Right cardiac atrium (tissue), 5 donors: ENCODE measurements around the gene ITGAE. TPM values are rescaled to one million over a fixed set of nuclear protein-coding genes. Genes with fewer than 3 reads are reported as not detected.

Experiments
- ATAC-seq, 2 donors: fragments of 200-7000 bp; cut with Tn5 transposase; one replicate each; pipeline versions ENCODE4 v1.8.0 to v1.9.1; 2020; ENCODE audit warnings: moderate library complexity in 2 of 2, mild to moderate bottlenecking in 1 of 2
- DNase-seq, 3 donors: peaks; one replicate each; pipeline ENCODE4 v3.0.0-alpha.2; 2020
- H3K27ac ChIP-seq: one replicate; pipeline ENCODE4 v1.5.1; 2013; ENCODE audit warnings: mild to moderate bottlenecking, low read length, control low read depth, moderate library complexity
- H3K27me3 ChIP-seq: one replicate; pipeline ENCODE4 v1.6.1; 2013; ENCODE audit not compliant: control insufficient read depth, insufficient read depth
- H3K4me1 ChIP-seq: one replicate; pipeline ENCODE4 v1.6.1; 2013; ENCODE audit warnings: low read length; ENCODE audit not compliant: control insufficient read depth, insufficient read depth
- H3K4me3 ChIP-seq: one replicate; pipeline ENCODE4 v1.5.1; 2013; ENCODE audit warnings: low read length, control low read depth
- H3K9me3 ChIP-seq: one replicate; pipeline ENCODE4 v1.6.1; 2013; ENCODE audit warnings: low read length; ENCODE audit not compliant: control insufficient read depth
- WGBS: extraction: QIAGEN DNeasy Blood & Tissue Kit; methylation state at CpG from one replicate; pipeline ENCODE4 v1.1.7; 2013; 5-methylcytosine and 5-hydroxymethylcytosine counted together
- intact Hi-C, 4 donors: fragments of 100-400 bp; cut with DNase I; formaldehyde crosslinking; loops; one replicate each; pipeline versions ENCODE4 v1.11.0 to v1.14.0; 2022 to 2023
- polyA plus RNA-seq: library from polyadenylated mRNA; stranded (reverse); fragments of 200-250 nt; gene quantifications from one replicate; pipeline ENCODE4 v1.2.3, GENCODE V29; 2013
- total RNA-seq, 4 donors: library from RNA; stranded (reverse); fragmentation: NEBNext Ultra II Directional; extraction: Animal tissue kit (Norgen Biotek cat#: 25700); gene quantifications; one replicate each; pipeline ENCODE4 v1.2.1, GENCODE V29; 2021
- donor health status: healthy with polysubstance abuse.
- donor health status: DM: no; HTN: yes; CAD: no.
- donor health status: DM: no; HTN: no; CAD: no.
- donor health status: DM: no; HTN: yes; CAD: no; lungs with severe emphysema.
- donor health status: DM: yes; HTN: yes; CAD: no.

ITGAE gene
- total and polyA plus RNA-seq, 5 donors = 21.9 to 39.4 (median 23.8) TPM

GRCh38 chr17:3691617-3692067 is 109.3 kb downstream of the ITGAE start:
- 62% methylated on average over 16 of the region's 16 CpGs for WGBS
- no peak for DNase-seq
- ATAC-seq = no peak
- no peak overlapping the region for H3K27ac ChIP-seq
- H3K27me3 ChIP-seq = no peaks in the 10 kb centered on the region
- H3K4me1 ChIP-seq = no peaks in the 10 kb centered on the region
- no peak overlapping the region for H3K4me3 ChIP-seq
- no peaks in the 10 kb centered on the region for H3K9me3 ChIP-seq
- intact Hi-C loops = no loop called here

GRCh38 chr17:3690094-3690715 is 110.8 kb downstream of the ITGAE start:
- Histone ChIP-seq H3K27ac (no peak overlapping the region), H3K4me3 (no peak overlapping the region), H3K27me3 (no peaks in the 10 kb centered on the region), H3K4me1 (no peaks in the 10 kb centered on the region), H3K9me3 (no peaks in the 10 kb centered on the region)
- DNase-seq = no peak
- whole genome bisulfite sequencing = 70% methylated on average over 22 of the region's 22 CpGs
- ATAC-seq = no peak
- intact Hi-C loops = no loop called here

GRCh38 chr17:3689262-3690093 is 111.5 kb downstream of the ITGAE start:
- Histone ChIP-seq H3K27me3 (no peaks in the 10 kb centered on the region), H3K9me3 (no peaks in the 10 kb centered on the region), H3K27ac (no peak overlapping the region), H3K4me3 (no peak overlapping the region), H3K4me1 (no peaks in the 10 kb centered on the region)
- WGBS = 86% methylated on average over 41 of the region's 44 CpGs
- intact Hi-C loops = no loop called here
- no peak for DNase-seq
- ATAC-seq = no peak

GRCh38 chr17:3688852-3689261 is 112.1 kb downstream of the ITGAE start:
- ATAC-seq = peak; percentile 26 to 42
- intact Hi-C loops = no loop called here
- Histone ChIP-seq H3K4me1 (no peaks in the 10 kb centered on the region), H3K27me3 (no peaks in the 10 kb centered on the region), H3K4me3 (no peak overlapping the region), H3K9me3 (no peaks in the 10 kb centered on the region), H3K27ac (no peak overlapping the region)
- no peak for DNase-seq
- WGBS = 73% methylated on average over 14 of the region's 14 CpGs

GRCh38 chr17:3688027-3688553 is 112.9 kb downstream of the ITGAE start:
- Histone ChIP-seq H3K4me1 (no peaks in the 10 kb centered on the region), H3K9me3 (no peaks in the 10 kb centered on the region), H3K4me3 (no peak overlapping the region), H3K27ac (no peak overlapping the region), H3K27me3 (no peaks in the 10 kb centered on the region)
- intact Hi-C loops = no loop called here
- peak in 1 of 2 donors; percentile 33 for ATAC-seq
- 33% methylated on average over 19 of the region's 19 CpGs for WGBS
- DNase-seq = no peak

GRCh38 chr17:3685174-3685573 is 115.8 kb downstream of the ITGAE start:
- Histone ChIP-seq H3K27me3 (no peaks in the 10 kb centered on the region), H3K4me1 (no peaks in the 10 kb centered on the region), H3K9me3 (no peaks in the 10 kb centered on the region), H3K27ac (no peak overlapping the region), H3K4me3 (no peak overlapping the region)
- ATAC-seq (no peak), DNase-seq (peak in 1 of 3 donors; percentile 23)
- 41% methylated on average over 13 of the region's 13 CpGs for WGBS
- intact Hi-C loops = no loop called here

GRCh38 chr17:3683054-3683511 is 117.9 kb downstream of the ITGAE start:
- 29% methylated on average over 10 of the region's 10 CpGs for WGBS
- Histone ChIP-seq H3K4me1 (no peaks in the 10 kb centered on the region), H3K27me3 (no peaks in the 10 kb centered on the region), H3K9me3 (no peaks in the 10 kb centered on the region), H3K27ac (no peak overlapping the region), H3K4me3 (no peak overlapping the region)
- intact Hi-C loops = no loop called here
- ATAC-seq = peak; percentile 71 to 73
- peak in 1 of 3 donors; percentile 56 for DNase-seq

- Histone ChIP-seq H3K4me3 (no peak overlapping the region), H3K9me3 (no peaks in the 10 kb centered on the region), H3K4me1 (no peaks in the 10 kb centered on the region), H3K27me3 (no peaks in the 10 kb centered on the region), H3K27ac (no peak overlapping the region)
- intact Hi-C loops = no loop called here
- 86% methylated on average over 12 of the region's 12 CpGs for WGBS
- DNase-seq = no peak
- ATAC-seq = peak in 1 of 2 donors; percentile 21
Observed at GRCh38 chr17:3682033-3682432, 119.0 kb downstream of the ITGAE start.

GRCh38 chr17:3681565-3681964 is 119.4 kb downstream of the ITGAE start:
- H3K27me3 ChIP-seq = no peaks in the 10 kb centered on the region
- H3K4me1 ChIP-seq = no peaks in the 10 kb centered on the region
- intact Hi-C loops = no loop called here
- DNase-seq = no peak
- ATAC-seq = no peak
- no peak overlapping the region for H3K27ac ChIP-seq
- no peaks in the 10 kb centered on the region for H3K9me3 ChIP-seq
- 76% methylated on average over 20 of the region's 20 CpGs for WGBS
- no peak overlapping the region for H3K4me3 ChIP-seq

- no peak for ATAC-seq
- Histone ChIP-seq H3K27me3 (no peaks in the 10 kb centered on the region), H3K9me3 (no peaks in the 10 kb centered on the region), H3K4me1 (no peaks in the 10 kb centered on the region), H3K27ac (no peak overlapping the region), H3K4me3 (no peak overlapping the region)
- intact Hi-C loops = no loop called here
- DNase-seq = no peak
- WGBS = 89% methylated on average over 12 of the region's 12 CpGs
Observed at GRCh38 chr17:3681057-3681456, 119.9 kb downstream of the ITGAE start.

GRCh38 chr17:3679531-3680126 is 121.4 kb downstream of the ITGAE start:
- DNase-seq = no peak
- ATAC-seq = no peak
- intact Hi-C loops = no loop called here
- 51% methylated on average over 20 of the region's 20 CpGs for WGBS
- no peak overlapping the region for H3K27ac ChIP-seq
- H3K4me1 ChIP-seq = no peaks in the 10 kb centered on the region
- H3K4me3 ChIP-seq = no peak overlapping the region
- H3K9me3 ChIP-seq = no peaks in the 10 kb centered on the region
- H3K27me3 ChIP-seq = no peaks in the 10 kb centered on the region
